Stimulated activated memory B cell treated with anti-CD40 and anti-IgM and Interleukin-4, amounts not matched to agents 10 μg/mL and 1 μg/mL and 100 μg/mL, for 72 hours (primary cell): ENCODE results near the gene PC.
A peak's percentile ranks its signal among the peaks of the same experiment; 100 is the strongest.
"Not testable (repeated sequence)": the region's sequence is repeated elsewhere in the genome, so short reads cannot be mapped to it uniquely, and the experiment has no call there.

Experiments
- ATAC-seq: fragments of 150-1000 bp; cut with Tn5 transposase; 2 replicates; pipeline ENCODE4 v1.10.0; 2021
- H3K27ac Mint-ChIP-seq: one replicate; pipeline ENCODE4 v1.8.0; 2022; ENCODE audit warnings: mild to moderate bottlenecking, mixed read lengths
- H3K27me3 Mint-ChIP-seq: one replicate; pipeline ENCODE4 v1.8.0; 2022; ENCODE audit warnings: mixed read lengths
- H3K36me3 Mint-ChIP-seq: one replicate; pipeline ENCODE4 v1.8.0; 2022; ENCODE audit warnings: mixed read lengths
- H3K4me1 Mint-ChIP-seq: one replicate; pipeline ENCODE4 v1.8.0; 2022; ENCODE audit warnings: mixed read lengths
- H3K4me3 Mint-ChIP-seq: one replicate; pipeline ENCODE4 v1.8.0; 2022; ENCODE audit warnings: mild to moderate bottlenecking, moderate library complexity, mixed read lengths
- H3K9me3 Mint-ChIP-seq: one replicate; pipeline ENCODE4 v1.8.0; 2022; ENCODE audit warnings: mixed read lengths

PC gene

DNA sequence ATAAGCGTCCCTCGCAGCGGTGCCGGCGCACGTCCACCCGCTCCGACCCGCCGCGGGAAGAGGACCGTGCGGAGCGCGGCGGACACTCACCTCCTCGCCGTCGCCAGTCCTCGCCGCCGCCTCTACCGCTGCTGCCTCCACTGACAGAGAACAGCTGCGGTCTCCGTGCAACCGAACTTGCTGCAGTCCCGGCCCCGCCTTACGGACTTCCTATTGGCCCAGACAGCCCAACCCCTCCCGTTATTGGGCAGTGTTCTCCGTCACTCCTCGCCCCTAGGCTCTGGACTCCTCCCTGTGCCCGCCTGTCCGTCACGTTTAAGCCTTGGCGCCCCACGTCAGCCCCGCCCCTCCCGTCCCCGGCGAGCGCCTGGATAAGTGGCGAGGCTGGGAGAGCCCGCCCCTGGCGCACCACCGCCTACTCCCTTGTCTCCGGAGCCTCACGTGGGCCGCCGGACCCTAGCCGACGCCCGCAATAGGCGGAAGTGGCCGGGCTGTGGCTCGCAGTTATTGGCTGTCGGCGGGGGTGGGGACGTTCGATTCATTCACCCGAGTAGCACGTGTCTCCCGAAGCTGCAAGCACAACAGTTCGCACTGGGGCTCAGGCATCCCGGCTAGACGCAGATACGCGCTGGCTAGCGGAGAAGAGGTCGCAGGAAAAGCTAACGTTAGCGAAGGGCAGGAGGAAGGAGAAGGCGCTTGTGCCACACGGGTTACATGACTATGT lies at the start of gene PC:
PC (minus strand) TSS at position 152 of the 724 bp plus-strand sequence. CDS start 86,224 bp downstream, outside the sequence.
- peaks cover 6% of the 10 kb centered on the region for H3K9me3 Mint-ChIP-seq
- peaks cover 20% of the 10 kb centered on the region for H3K4me1 Mint-ChIP-seq
- peak; percentile 99 for ATAC-seq
- peak within 1 kb of the TSS; percentile 63 for H3K27ac Mint-ChIP-seq
- H3K36me3 Mint-ChIP-seq, result no peaks in the 10 kb centered on the region
- H3K4me3 Mint-ChIP-seq, result peak within 1 kb of the TSS; percentile 84
- H3K27me3 Mint-ChIP-seq, result peaks cover 9% of the 10 kb centered on the region

- Mint-ChIP-seq H3K4me3 (no peak overlapping the region), H3K27me3 (peaks cover 20% of the 10 kb centered on the region), H3K27ac (no peak overlapping the region), H3K4me1 (peaks cover 8% of the 10 kb centered on the region), H3K36me3 (no peaks in the 10 kb centered on the region), H3K9me3 (no peaks in the 10 kb centered on the region)
- ATAC-seq, result no peak
Measured at GRCh38 chr11:67007126-67007525, 48.9 kb upstream of the PC start.

DNA sequence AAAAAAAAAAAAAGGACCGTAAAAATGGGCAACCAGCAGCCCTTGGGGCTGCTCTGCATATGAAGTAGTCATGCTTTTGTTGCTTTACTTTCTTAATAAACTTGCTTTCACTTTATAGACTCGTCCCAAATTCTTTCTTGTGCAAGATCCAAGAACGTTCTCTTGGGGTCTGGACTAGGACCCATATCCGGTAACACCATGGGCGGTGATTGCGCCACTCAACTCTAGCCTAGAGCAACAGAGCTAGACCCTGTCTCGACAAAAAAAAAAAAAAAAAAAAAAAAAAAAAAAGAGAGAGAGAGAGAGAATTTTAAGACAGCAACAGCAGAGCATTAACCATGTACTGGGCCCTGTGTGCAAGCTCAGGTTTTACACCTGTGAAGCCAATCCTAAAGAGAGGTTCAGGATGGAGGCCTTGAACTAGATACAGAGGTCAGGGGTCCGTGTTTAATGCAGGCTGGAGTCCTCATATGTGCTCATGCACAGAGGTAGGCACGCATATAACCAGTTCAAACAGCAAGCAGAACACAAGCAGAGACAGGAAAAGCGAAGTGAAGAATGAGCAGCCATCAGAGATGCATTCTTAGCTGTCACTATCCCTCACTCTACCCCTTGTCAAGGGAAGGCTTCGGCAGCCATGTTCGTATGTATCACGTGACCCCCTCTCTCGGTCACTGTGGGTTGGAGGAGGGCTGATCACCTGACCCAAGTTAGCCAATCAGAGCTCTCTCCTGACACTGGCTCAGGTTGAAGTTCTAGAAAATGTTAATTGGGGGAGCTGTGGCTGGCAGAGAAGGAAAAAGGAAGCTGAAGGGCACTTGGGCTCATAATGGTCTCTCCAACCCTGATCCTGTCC lies 48.1 kb upstream of the PC start:
- Mint-ChIP-seq H3K27me3 (peaks cover 20% of the 10 kb centered on the region), H3K36me3 (no peaks in the 10 kb centered on the region), H3K4me3 (no peak overlapping the region), H3K27ac (no peak overlapping the region), H3K4me1 (peaks cover 8% of the 10 kb centered on the region), H3K9me3 (no peaks in the 10 kb centered on the region)
- peak; percentile 12 for ATAC-seq

- H3K27ac Mint-ChIP-seq, ATAC-seq, H3K4me1 Mint-ChIP-seq, H3K4me3 Mint-ChIP-seq, H3K36me3 Mint-ChIP-seq, H3K9me3 Mint-ChIP-seq: not testable (repeated sequence)
- peaks cover 27% of the 10 kb centered on the region for H3K27me3 Mint-ChIP-seq
Measured at GRCh38 chr11:67005200-67005599, 47.0 kb upstream of the PC start.

DNA sequence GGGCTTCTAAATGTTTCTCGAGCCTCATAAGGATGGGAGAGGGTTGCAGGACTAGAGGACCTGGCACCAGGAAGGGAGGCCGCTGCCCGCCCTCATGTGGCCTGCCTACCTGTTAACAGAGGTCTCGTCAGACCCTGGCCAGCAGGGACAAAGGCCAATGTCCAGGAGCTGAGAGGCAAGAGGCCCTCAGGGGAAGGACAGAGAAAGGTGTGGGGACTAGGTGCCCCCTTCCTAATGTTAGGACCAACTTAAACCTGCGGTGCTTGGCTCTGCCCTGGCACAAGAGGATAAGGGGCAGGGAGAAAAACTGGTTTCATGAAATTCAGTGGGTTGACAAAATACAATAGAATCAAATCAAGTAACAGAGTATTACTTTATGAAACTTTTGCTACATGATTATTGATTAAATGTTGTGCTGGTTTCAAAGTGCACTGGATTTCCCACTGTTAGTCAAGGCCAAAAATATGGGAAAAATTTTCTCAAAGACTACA lies 44.8 kb upstream of the PC start:
- H3K9me3 Mint-ChIP-seq, result no peaks in the 10 kb centered on the region
- H3K4me3 Mint-ChIP-seq, result no peak overlapping the region
- ATAC-seq, result no peak
- no peak overlapping the region for H3K27ac Mint-ChIP-seq
- H3K36me3 Mint-ChIP-seq, result no peaks in the 10 kb centered on the region
- peaks cover 25% of the 10 kb centered on the region for H3K27me3 Mint-ChIP-seq
- H3K4me1 Mint-ChIP-seq, result peaks cover 8% of the 10 kb centered on the region

DNA sequence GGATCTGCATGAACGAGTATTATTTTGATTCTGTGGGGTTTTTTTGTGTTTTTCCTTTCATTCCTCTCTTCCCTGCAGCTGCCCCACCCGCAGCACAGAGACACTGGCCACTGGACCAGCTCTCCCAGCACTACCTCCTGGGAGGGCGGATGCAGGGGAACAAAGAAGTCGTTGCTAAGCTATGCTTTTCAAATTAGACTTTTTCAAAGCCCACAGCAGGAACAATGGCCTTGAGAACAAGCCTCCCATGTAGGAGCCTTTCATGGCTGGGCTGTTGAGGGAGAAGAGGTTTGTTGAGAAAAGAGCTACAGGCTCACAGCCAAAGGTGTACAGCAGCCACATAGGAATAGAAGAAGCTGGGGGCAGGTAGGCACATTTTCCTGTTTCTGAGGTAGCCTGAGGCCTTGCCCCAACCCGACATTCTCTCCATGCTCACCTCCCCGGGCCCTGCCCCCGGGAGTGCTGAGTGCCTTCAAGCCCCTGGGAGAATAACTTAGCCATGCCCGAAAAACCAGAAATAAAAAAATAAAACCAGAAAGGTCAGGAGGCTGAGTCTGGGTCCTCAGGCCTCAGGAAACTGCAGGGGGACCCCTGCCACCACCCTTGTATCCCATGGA lies 44.2 kb upstream of the PC start:
- ATAC-seq, result no peak
- H3K4me3 Mint-ChIP-seq, result no peak overlapping the region
- H3K27ac Mint-ChIP-seq, result no peak overlapping the region
- H3K4me1 Mint-ChIP-seq, result peaks cover 8% of the 10 kb centered on the region
- H3K27me3 Mint-ChIP-seq, result peaks cover 30% of the 10 kb centered on the region
- H3K9me3 Mint-ChIP-seq, result no peaks in the 10 kb centered on the region
- no peaks in the 10 kb centered on the region for H3K36me3 Mint-ChIP-seq

- Mint-ChIP-seq H3K4me3 (no peak overlapping the region), H3K4me1 (peaks cover 3% of the 10 kb centered on the region)
- ATAC-seq, result no peak
Measured at GRCh38 chr11:67001332-67001731, 43.1 kb upstream of the PC start.

DNA sequence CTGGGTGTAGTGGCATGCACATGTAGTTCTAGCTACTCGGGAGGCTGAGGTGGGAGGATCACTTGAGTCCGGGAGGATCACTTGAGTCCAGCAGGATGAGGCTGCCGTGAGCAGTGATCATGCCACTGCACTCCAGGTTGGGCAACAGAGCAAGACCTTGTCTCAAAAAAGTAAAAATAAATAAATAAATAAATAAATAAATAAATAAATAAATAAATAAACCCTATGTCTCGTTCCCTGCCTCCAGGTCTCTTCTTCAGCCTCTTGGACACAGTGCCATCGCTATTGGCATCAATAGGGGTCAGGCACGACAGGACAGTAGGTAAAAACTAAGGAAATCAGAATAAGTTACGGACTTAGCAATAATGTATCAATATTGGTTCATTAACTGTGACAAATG lies 41.4 kb upstream of the PC start:
- Mint-ChIP-seq H3K27me3 (peaks cover 39% of the 10 kb centered on the region), H3K9me3 (no peaks in the 10 kb centered on the region), H3K27ac (no peak overlapping the region), H3K4me1 (no peaks in the 10 kb centered on the region), H3K4me3 (no peak overlapping the region), H3K36me3 (no peaks in the 10 kb centered on the region)
- ATAC-seq, result no peak

More at GRCh38 chr11:67001332-67001731, 43.1 kb upstream of the PC start:
- peaks cover 39% of the 10 kb centered on the region for H3K27me3 Mint-ChIP-seq
- no peak overlapping the region for H3K27ac Mint-ChIP-seq
- no peaks in the 10 kb centered on the region for H3K36me3 Mint-ChIP-seq
- H3K9me3 Mint-ChIP-seq, result no peaks in the 10 kb centered on the region

DNA sequence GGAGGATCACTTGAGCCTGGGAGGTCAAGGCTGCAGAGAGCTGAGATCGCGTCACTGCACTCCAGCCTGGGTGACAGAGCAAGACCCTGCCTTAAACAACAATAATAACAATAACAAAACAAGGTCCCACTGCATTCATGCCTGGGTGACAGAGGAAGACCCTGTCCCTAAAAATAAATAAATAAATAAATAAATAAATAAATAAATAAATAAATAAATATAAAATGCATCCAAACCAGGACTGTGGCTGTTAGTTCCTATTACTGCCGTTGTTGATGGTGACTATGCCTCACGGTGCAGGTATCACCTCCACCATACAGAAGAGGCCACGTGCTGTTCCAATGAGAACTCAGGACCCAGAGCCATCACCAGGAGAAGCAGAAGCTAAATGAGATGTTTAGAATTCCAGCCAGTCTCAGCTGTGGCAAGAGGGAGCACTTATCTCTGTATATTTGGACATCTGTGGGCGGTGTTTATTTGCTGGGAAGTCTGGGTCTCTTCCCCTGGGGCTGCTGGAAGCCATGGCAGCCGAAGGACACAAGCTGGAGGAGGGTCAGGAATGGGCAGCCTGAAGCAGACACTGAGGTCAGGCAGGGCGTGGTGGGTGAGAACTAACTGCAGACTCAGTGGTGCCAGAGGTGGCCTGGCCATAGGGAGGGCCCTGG lies 38.6 kb upstream of the PC start:
- Mint-ChIP-seq H3K9me3 (no peaks in the 10 kb centered on the region), H3K27ac (no peak overlapping the region)
- ATAC-seq, result no peak

DNA sequence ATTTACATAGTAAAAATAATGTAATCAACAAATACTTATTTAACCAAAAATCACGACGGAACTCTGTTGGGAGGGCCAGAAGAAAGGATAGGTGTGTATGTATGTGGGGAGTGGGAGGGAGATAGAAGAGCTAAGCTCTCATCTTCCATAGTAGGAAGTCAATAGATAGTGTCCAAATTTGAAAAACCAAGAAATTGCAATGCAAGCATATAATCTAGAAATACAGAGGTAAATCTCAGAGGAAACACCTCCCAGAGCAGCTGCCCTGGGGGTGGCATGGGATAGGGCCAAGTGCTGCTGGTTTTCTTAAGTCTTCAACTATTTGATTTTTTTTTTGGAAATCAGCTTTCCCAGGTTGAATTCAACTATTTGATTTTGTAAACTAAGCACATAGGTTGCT lies 33.9 kb upstream of the PC start:
- ATAC-seq, result no peak
- H3K4me3 Mint-ChIP-seq, result no peak overlapping the region
- H3K4me1 Mint-ChIP-seq, result no peaks in the 10 kb centered on the region
- no peaks in the 10 kb centered on the region for H3K36me3 Mint-ChIP-seq
- H3K27ac Mint-ChIP-seq, result no peak overlapping the region
- H3K9me3 Mint-ChIP-seq, result no peaks in the 10 kb centered on the region
- H3K27me3 Mint-ChIP-seq, result peaks cover 50% of the 10 kb centered on the region

More for the DNA sequence above, 38.6 kb upstream of the PC start:
- H3K27me3 Mint-ChIP-seq, result peaks cover 39% of the 10 kb centered on the region
- no peaks in the 10 kb centered on the region for H3K4me1 Mint-ChIP-seq
- no peaks in the 10 kb centered on the region for H3K36me3 Mint-ChIP-seq
- no peak overlapping the region for H3K4me3 Mint-ChIP-seq

- ATAC-seq, H3K27ac Mint-ChIP-seq, H3K4me1 Mint-ChIP-seq, H3K9me3 Mint-ChIP-seq, H3K4me3 Mint-ChIP-seq, H3K36me3 Mint-ChIP-seq: not testable (repeated sequence)
- peaks cover 64% of the 10 kb centered on the region for H3K27me3 Mint-ChIP-seq
Measured at GRCh38 chr11:66989360-66989759, 31.2 kb upstream of the PC start.

DNA sequence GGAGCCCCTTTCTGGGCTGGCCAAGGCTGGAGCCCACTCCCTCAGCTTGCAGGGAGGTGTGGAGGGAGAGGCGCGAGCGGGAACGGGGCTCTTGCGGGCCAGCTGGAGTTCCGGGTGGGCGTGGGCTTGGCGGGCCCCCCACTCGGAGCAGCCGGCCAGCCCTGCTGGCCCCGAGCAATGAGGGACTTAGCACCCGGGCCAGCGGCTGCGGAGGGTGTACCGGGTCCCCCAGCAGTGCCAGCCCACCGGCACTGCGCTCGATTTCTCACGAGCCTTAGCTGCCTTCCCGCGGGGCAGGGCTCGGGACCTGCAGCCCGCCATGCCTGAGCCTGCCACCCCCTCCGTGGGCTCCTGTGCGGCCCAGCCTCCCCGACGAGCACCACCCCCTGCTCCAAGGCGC lies 30.6 kb upstream of the PC start:
- H3K4me3 Mint-ChIP-seq, H3K4me1 Mint-ChIP-seq, H3K27ac Mint-ChIP-seq, H3K36me3 Mint-ChIP-seq, ATAC-seq, H3K9me3 Mint-ChIP-seq: not testable (repeated sequence)
- peaks cover 70% of the 10 kb centered on the region for H3K27me3 Mint-ChIP-seq

- H3K27me3 Mint-ChIP-seq, result peaks cover 69% of the 10 kb centered on the region
- H3K9me3 Mint-ChIP-seq, result no peaks in the 10 kb centered on the region
- H3K36me3 Mint-ChIP-seq, result no peaks in the 10 kb centered on the region
- H3K4me3 Mint-ChIP-seq, result no peak overlapping the region
- ATAC-seq, result no peak
- no peak overlapping the region for H3K27ac Mint-ChIP-seq
- H3K4me1 Mint-ChIP-seq, result no peaks in the 10 kb centered on the region
Measured at GRCh38 chr11:66987924-66988637, 29.9 kb upstream of the PC start.

DNA sequence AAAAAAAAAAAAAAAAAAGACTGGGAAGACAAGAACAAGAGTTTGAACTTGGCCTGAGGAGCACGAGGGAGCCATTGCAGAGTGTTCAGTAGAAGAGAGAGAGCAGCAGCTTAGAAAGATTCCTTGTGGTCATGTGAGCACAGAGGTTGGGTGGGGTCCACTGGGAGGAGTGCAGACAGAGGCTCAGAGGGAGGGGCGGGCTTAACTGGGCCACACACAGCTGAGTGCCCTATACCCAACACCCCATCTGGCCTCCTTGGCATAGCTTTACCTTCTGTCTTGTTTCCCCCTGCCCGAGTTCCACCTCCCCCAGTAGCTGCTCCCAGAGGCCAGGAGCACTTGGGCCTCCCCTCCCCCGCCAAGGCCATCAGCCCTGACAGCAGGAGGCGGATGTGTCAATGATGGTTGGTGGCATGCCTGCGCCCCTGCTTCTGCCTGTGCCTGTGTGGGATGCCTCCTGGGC lies 29.0 kb upstream of the PC start:
- H3K27ac Mint-ChIP-seq, result no peak overlapping the region
- H3K4me1 Mint-ChIP-seq, result no peaks in the 10 kb centered on the region
- peaks cover 76% of the 10 kb centered on the region for H3K27me3 Mint-ChIP-seq
- H3K36me3 Mint-ChIP-seq, result no peaks in the 10 kb centered on the region
- H3K4me3 Mint-ChIP-seq, result no peak overlapping the region
- no peak for ATAC-seq
- no peaks in the 10 kb centered on the region for H3K9me3 Mint-ChIP-seq
